ENCODE measurements around the gene IL1RAP. TPM values are rescaled to one million over a fixed set of nuclear protein-coding genes. Genes with fewer than 3 reads are reported as not detected.

The IL1RAP gene
- total RNA-seq, 1 experiment from 2014 or later, result 6.4 TPM

DNA sequence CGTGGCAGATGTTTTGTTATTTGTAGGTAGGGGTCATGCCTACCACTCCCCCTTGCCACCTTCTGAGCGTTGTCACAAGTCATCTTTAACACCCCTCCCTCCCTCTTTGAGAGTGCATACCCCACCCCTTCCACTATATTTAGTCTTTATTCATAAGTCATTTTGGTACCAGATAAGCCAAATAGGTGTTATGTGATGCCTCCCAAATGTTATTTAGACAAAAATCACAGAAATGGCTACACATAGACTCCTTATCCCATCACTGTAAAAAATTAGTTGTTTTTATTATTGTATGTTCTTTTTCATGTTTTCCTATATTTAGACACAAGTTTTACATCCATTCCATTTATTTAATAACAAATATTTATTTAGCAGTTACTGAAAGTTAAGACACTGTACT is 93.1 kb downstream of the IL1RAP start:
- Histone ChIP-seq H3K4me3 (no peak overlapping the region), H3K9me3 (no peaks in the 10 kb centered on the region)
- DNase-seq, result no peak

DNA sequence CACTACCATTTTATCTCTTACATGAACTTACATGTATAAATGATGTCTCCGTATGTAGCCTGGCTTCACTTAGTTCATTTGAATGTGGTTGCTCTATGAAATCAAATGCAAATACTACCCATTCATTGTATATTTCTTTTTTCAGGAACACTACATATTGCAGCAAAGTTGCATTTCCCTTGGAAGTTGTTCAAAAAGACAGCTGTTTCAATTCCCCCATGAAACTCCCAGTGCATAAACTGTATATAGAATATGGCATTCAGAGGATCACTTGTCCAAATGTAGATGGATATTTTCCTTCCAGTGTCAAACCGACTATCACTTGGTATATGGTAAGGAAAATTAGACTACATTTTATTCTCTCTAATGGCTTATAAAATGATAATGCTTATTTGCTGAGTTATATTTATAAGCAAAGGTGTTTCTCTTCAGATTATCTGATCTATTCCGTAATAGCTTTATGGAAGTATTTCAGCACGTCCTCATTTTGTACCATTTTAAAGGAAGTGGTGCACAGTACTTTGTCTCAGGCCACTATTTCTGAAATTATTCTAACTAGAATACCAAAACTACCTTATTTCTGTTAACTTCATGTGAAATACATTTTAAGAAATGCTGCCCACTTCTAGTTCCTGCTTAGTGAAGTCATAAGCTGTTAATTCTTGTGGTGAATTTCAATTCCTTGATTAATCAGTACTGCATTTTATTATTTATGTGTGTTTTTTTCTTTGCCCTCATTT is 95.1 kb downstream of the IL1RAP start:
- no peak for DNase-seq
- peaks cover 10% of the 10 kb centered on the region for H3K36me3 ChIP-seq
- no peak overlapping the region for H3K4me3 ChIP-seq
- no peaks in the 10 kb centered on the region for H3K9me3 ChIP-seq
- no peaks in the 10 kb centered on the region for H3K27me3 ChIP-seq

More for the DNA sequence above, 93.1 kb downstream of the IL1RAP start:
- H3K27me3 ChIP-seq, result no peaks in the 10 kb centered on the region
- H3K36me3 ChIP-seq, result peaks cover 10% of the 10 kb centered on the region

DNA sequence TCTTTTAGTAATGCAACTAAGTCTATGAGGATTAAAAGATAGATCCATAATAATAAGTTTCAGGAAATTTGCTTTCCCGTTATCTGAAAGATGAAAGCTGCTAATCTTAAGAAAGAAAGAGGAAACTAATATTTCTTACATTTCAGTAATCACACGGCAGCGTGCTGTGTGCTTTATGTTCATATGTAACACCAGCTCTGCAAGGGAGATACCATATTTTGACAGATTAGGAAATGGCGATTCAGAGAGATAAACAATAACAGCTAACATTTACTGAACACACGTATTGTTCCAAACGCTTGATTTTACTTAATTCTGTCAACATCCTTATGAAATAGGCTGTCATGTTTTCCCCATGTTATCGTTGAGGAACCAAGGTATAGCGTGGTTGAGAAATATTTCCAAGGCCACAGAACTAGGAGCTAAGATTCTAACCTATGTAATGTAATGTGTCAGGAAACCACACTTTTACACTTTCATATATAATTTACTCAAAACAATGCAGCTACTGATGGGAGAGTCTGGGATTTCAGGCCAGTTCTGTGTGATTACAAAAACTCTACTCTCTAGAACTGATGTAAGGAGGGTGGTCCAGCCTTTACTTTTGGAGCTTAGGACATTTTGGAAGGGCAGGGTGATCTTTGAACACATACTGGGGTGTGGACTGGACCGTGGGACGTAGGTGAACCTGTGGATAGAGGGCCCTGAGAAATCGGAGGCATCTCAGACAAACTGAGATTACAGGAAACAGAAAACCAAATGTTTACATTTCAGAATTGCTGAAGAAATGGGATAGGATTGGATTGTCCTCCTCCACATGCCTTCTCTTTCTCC is 100.6 kb downstream of the IL1RAP start:
- Histone ChIP-seq H3K36me3 (no peaks in the 10 kb centered on the region; the same call in 1 of the 2 replicates), H3K9me3 (no peaks in the 10 kb centered on the region), H3K27me3 (no peaks in the 10 kb centered on the region), H3K4me3 (no peak overlapping the region)
- no peak for DNase-seq

DNA sequence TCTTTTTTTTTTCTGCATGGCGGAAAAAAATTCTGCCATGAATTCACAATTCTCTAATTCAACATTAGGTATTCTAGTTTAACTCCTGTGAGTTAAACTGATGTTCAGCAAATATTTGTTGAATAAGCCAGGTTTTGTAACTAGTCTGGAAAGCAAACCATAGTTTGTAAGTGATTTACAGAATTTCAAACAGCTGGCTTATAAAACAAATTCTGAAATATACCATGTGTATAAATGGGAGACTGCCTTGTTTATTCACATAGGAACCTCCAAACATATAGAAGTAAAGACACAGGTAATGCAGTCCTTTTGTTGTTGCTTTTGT is 101.1 kb downstream of the IL1RAP start:
- H3K27me3 ChIP-seq, result no peaks in the 10 kb centered on the region
- H3K9me3 ChIP-seq, result no peaks in the 10 kb centered on the region
- no peak for DNase-seq
- no peak overlapping the region for H3K4me3 ChIP-seq
- no peaks in the 10 kb centered on the region; the same call in 1 of the 2 replicates for H3K36me3 ChIP-seq

DNA sequence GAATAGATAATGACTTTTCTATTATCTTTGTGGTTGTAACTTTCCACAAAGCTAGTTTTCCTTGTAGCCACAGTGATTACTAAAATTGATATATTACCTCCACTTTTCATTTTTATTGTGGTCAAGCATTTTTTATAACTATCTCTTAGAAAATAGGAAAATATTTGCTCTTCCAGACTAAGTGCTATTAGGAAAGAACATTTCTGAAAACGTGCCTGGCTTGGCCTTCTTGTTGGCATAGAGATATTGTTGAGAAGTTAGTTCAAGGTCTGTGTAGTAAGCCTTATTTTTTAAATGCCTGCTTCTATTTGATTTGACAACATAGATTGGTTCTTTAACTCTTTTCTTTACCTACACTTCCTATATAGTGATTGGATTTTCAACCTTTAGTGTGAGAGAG is 101.7 kb downstream of the IL1RAP start:
- Histone ChIP-seq H3K36me3 (no peaks in the 10 kb centered on the region; the same call in 1 of the 2 replicates), H3K27me3 (no peaks in the 10 kb centered on the region)

DNA sequence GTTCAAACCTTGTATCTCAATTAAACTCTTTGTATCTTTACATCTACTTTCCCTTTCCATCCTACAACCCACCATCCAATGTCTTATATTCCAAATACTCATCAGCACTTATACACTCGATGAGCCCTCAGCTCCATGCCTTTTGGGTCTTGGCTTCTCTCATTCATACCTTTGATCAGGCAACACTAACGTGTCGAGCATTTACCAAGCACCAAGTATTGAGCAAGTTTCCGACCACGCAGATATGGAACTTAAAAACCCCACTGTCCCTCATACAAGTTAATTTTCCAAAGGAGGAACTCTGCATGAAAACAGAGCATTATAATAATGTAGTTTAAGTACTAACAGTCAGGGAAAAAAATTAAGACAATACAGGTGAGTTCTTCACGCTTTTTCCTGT is 102.8 kb downstream of the IL1RAP start:
- no peak for DNase-seq
- H3K4me3 ChIP-seq, result no peak overlapping the region
- H3K27me3 ChIP-seq, result no peaks in the 10 kb centered on the region

More for the DNA sequence above, 101.7 kb downstream of the IL1RAP start:
- Histone ChIP-seq H3K4me3 (no peak overlapping the region), H3K9me3 (no peaks in the 10 kb centered on the region)
- no peak for DNase-seq

DNA sequence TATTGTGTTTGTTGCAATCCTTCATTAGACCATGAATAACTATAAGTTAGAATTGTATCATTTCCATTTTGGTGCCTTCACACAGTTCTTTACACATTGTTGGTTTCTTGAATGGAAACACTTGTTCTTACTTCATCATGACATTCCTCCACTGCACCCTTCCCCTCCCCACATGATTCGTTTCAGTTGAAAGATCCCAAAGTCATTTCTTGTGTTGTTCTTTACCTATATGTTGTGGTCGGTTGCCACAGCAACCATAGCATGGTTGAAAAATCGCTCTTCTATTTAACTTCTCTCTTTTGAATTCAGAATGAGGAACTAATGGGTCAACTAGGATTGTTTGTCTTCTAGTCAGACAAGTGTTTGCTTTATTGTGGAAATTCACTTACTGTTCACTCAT is 103.3 kb downstream of the IL1RAP start:
- no peak for DNase-seq
- no peaks in the 10 kb centered on the region for H3K36me3 ChIP-seq
- H3K9me3 ChIP-seq, result no peaks in the 10 kb centered on the region
- H3K4me3 ChIP-seq, result no peak overlapping the region
- H3K27me3 ChIP-seq, result no peaks in the 10 kb centered on the region

More for the DNA sequence above, 102.8 kb downstream of the IL1RAP start:
- Histone ChIP-seq H3K9me3 (no peaks in the 10 kb centered on the region), H3K36me3 (no peaks in the 10 kb centered on the region)

DNA sequence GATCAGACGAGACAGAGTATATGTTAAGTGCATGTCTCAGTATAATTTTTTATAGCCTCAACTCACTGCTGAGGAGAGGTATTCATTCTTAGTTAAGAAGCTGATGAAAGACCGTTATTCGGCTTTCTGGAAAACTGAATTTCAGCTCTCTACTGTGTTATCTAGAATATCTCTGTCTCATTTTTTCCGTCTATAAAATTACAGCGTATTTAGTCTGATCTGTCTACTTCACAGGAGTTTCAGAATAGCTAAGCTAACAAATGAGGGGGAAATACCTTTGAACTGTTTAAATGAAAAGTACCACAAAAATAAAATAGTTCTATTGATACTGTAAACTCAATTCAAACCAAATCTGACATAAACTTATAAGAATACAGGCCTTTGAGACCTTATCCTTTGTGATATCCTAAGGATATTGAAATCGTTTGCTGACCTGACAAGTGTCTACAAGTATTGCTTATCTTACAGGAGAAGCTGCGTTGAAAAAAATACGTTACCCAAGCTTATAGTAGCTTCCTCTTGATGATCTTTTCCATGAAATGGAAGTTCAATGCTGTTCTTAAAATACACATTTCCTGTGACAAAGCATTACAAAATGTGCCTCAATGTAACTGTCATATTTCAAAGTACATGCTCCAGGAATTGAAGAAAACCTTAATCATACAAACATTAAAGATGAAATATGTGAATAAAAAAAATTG is 104.6 kb downstream of the IL1RAP start:
- no peak overlapping the region for H3K4me3 ChIP-seq
- no peak for DNase-seq
- no peaks in the 10 kb centered on the region; the same call in 1 of the 2 replicates for H3K36me3 ChIP-seq
- no peaks in the 10 kb centered on the region for H3K9me3 ChIP-seq
- H3K27me3 ChIP-seq, result no peaks in the 10 kb centered on the region

DNA sequence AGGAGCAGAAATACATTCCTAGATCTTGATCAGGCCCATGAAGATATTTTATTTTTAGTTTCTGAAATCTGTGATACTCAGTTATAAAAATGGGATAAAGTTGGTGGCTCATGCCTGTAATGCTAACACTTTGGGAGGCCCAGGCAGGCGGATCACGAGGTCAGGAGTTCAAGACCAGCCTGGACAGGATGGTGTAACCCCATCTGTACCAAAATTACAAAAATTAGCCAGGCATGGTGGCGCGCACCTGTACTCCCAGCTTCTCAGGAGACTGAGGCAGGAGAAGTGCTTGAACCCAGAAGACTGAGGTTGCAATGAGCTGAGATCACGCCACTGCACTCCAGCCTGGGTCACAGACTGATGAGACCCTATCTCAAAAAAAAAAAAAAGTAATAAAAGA is 105.5 kb downstream of the IL1RAP start:
- no peak for DNase-seq
- Histone ChIP-seq H3K27me3 (no peaks in the 10 kb centered on the region), H3K4me3 (no peak overlapping the region), H3K36me3 (no peaks in the 10 kb centered on the region; the same call in 1 of the 2 replicates), H3K9me3 (no peaks in the 10 kb centered on the region)

DNA sequence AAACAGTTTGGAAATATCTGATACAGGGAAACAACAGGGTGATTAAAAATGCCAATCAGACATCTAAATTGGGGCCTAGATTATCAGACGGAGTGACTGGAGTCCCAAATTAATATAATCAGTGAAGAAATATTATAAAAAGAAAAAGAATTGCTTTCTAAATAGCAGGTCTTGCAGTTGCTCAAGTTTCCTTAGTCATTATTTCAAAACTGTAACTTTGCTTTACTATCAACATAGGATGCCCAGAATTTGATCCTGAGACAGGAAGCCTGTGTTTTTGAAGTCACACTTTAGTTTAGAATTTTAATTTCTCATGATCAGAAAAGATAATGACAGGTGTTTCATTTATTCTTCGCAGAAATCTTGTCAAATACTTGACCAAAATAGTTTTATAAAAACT is 105.9 kb downstream of the IL1RAP start:
- Histone ChIP-seq H3K9me3 (no peaks in the 10 kb centered on the region), H3K4me3 (no peak overlapping the region), H3K27me3 (no peaks in the 10 kb centered on the region), H3K36me3 (peaks cover 2% of the 10 kb centered on the region; the same call in 1 of the 2 replicates)
- DNase-seq, result no peak

DNA sequence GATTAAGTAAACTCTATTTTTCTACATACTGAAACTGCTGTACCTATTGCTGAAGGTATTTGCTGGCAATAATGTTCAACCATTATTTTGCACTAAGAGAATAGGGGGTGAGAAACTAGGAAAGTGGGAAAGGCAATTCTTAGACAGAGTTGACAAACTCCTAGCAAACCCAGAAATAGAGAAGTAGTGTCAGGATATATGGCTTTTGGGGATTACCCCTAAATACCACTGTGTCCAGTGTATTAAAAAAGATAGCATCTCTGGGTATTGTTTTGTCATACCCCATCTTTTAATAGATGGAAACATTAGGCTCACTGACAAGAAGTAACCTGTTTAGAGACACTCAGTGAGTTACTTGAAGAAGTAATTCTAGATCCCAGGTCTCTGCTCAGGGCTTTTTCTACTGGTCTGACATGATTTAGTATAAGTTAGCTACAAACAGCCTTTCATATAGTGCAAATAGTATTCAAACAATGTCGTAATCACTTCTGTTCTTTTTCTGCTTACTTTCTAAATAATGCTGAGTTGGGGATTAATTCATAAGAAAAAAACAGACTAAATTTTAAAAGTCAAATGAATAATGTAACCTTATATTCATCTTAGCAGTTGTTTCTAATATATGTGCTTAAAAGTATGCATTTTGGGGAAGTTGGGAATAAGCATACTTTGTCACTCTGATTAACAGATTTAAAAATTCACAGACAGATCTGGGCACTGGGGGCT is 107.2 kb downstream of the IL1RAP start:
- Histone ChIP-seq H3K9me3 (no peaks in the 10 kb centered on the region), H3K27me3 (no peaks in the 10 kb centered on the region), H3K36me3 (peaks cover 2% of the 10 kb centered on the region; the same call in 1 of the 2 replicates), H3K4me3 (no peak overlapping the region)
- no peak for DNase-seq

DNA sequence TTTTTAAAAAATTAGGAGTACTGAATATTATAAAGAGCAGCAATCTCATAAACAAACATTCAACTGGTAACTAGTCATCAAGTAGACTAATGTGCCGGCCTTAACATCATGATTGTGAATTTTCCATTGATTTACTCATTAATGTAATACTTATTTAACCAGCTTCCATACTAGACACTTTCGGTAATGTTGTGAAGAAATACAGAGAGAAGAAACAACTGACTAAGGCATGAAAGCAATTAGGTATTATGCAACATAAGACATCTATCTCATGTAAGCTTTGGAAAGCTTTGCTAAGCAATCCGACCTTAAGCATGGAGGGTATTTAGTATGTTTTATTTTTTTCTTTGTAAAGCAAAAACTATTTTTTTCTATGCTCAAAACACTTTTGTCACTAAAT is 108.0 kb downstream of the IL1RAP start:
- Histone ChIP-seq H3K4me3 (no peak overlapping the region), H3K36me3 (peaks cover 2% of the 10 kb centered on the region; the same call in 1 of the 2 replicates), H3K9me3 (no peaks in the 10 kb centered on the region), H3K27me3 (no peaks in the 10 kb centered on the region)
- DNase-seq, result no peak

DNA sequence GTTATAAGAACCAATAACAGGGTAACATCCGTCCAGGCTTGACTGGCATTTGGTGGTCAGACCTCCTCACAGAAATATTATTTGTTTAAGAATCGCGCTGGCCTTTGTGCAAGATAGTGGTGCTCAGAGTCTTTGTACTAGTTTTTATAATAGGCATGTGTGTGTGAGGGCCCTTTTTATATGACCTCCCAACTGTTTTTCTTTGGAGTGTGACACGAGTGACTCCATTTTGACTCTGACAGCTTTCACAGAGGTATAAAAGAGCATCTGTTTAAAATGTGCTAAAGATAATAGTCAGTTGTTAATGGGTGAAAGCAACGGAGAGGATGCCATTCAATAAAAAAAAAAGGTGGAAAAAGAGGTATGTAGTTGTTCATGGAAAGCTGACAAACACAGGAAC is 110.4 kb downstream of the IL1RAP start:
- Histone ChIP-seq H3K9me3 (no peaks in the 10 kb centered on the region), H3K27me3 (no peaks in the 10 kb centered on the region), H3K36me3 (peaks cover 2% of the 10 kb centered on the region; the same call in 1 of the 2 replicates), H3K4me3 (no peak overlapping the region)
- no peak for DNase-seq

DNA sequence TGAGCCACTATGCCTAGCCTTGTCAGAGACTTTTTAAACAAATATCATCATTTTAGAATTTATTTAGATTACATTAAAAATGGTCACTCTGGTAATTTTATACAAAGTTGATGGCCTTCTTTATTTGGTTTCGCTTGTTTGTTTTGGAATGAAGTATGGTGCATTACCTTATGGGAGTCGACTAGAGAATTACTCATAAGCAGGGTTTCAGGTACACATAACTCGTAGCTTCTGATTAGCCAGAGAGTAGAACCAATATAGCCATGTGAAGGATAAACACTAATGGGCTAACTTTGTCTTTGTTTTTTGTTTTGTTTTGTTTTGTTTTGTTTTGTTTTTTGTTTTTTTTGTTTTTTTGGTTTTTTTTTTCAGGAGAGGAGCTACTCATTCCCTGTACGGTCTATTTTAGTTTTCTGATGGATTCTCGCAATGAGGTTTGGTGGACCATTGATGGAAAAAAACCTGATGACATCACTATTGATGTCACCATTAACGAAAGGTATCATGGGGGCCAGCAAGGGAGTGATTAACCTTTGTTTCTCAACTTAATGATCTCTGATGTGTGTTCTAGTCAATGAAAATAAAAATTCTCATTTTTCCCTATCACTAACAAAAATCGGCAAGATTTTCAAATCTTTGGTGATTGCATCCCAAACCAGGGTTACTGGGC is 113.2 kb downstream of the IL1RAP start:
- H3K4me3 ChIP-seq, result no peak overlapping the region
- DNase-seq, result no peak
- H3K27me3 ChIP-seq, result no peaks in the 10 kb centered on the region
- no peaks in the 10 kb centered on the region for H3K9me3 ChIP-seq
- peaks cover 5% of the 10 kb centered on the region; the same call in 1 of the 2 replicates for H3K36me3 ChIP-seq

DNA sequence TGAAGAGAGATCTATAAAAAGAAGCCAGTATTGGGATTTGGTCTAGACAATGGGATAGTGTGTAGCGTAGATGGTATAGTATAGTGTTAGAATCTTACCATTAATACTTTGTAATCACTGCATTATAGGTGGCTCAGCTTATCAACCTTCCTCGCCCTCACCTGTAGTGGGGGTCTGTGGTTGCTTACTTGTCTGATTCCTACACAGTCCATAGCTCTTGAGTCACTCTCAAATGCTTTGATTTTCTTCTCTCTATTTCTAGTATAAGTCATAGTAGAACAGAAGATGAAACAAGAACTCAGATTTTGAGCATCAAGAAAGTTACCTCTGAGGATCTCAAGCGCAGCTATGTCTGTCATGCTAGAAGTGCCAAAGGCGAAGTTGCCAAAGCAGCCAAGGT is 115.2 kb downstream of the IL1RAP start:
- no peaks in the 10 kb centered on the region for H3K27me3 ChIP-seq
- no peak overlapping the region for H3K4me3 ChIP-seq
- no peaks in the 10 kb centered on the region for H3K9me3 ChIP-seq
- peaks cover 5% of the 10 kb centered on the region; the same call in 1 of the 2 replicates for H3K36me3 ChIP-seq
- no peak for DNase-seq

DNA sequence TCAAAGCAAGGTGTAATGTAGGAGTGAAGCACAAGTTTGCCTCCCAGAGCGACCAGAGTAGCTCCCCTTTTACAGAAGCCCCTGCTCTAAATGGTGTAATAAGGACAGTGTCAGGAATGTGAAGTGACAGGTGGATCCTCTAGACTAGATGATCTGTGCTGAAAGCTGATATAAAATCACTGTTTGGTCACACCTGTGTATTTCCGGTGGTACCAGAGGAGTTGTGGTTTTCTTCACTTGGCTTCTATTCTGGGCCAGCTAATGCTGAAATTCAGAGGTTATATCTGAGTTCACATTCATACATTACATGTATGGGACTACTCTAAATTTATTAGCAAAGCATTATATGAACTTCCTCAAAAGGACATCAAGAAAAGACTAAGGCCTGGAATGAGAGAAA is 117.4 kb downstream of the IL1RAP start:
- H3K4me3 ChIP-seq, result no peak overlapping the region
- H3K27me3 ChIP-seq, result no peaks in the 10 kb centered on the region
- 0 out of 2 replicates have a peak, but pooled peaks cover 3% of the 10 kb centered on the region for H3K36me3 ChIP-seq
- H3K9me3 ChIP-seq, result no peaks in the 10 kb centered on the region
- no peak for DNase-seq

Measured in MG63 (cell line).